Heart left ventricle (tissue), 13 donors: Measurements from ENCODE around the gene DMAC2.

Source experiments
- CTCF ChIP-seq, 12 donors: fragments of 200-600 bp; sonication (generic) in 4 of 12; IDR thresholded peaks; one replicate each; pipeline versions ENCODE4 v1.5.0 to v1.8.0; 2018 to 2022; ENCODE audit warnings: antibody characterized with exemption in 12 of 12, mild to moderate bottlenecking in 5 of 12
- POLR2A ChIP-seq, 2 donors: fragments of 450-650 bp; IDR thresholded peaks; one replicate each; pipeline ENCODE4 v1.6.1; 2017; ENCODE audit warnings: antibody characterized with exemption in 2 of 2, mild to moderate bottlenecking in 2 of 2, moderate library complexity in 2 of 2
- donor health status: ischemic (EF 13 %, LVEDD 7.1; RV severe dilation, severe dysfunction).
- donor health status: DM: no; HTN: yes; CAD: no.
- donor health status: DM: no; HTN: no; CAD: no.
- donor health status: ischemic (EF 25% LVEDD 6.9; RV normal size, moderate dysfunction).
- donor health status: ischemic (EF 25% LVEDD 5.7; RV mildly dilated, moderate dysfunction).
- donor health status: ischemic (EF 35%, LVEDD 5.7; RV mildly dilated, moderate dysfunction).
- donor health status: nonischemic (EF 11% LVEDD 7.7; RV severe dilation, severe dysfunction).
- donor health status: DM: yes; HTN: yes; CAD: no.
- donor health status: PGD.
- donor health status: ischemic (EF 29% LVEDD 5.4; RV normal size, mild dysfunction).
- donor health status: nonischemic (EF 23%, LVEDD 6.1; RV moderate dilation, normal function).

- TF ChIP-seq CTCF (IDR thresholded peaks at IDR 0.05) (no peak), POLR2A (IDR thresholded peaks at IDR 0.05) (no peak)
These were observed 53.3 kb downstream of the DMAC2 start for GRCh38 chr19:41386442-41386841.
